A673 (cell line): ENCODE data around the gene BCL2L12. TPM values are rescaled to one million over a fixed set of nuclear protein-coding genes. Genes with fewer than 3 reads are reported as not detected.

Experiments
- BruUV-seq: library from RNA; stranded (reverse); fragments of 400-500 nt; replicated peaks from 2 replicates; lab custom pipeline; 2021; lab: Mats Ljungman, UMichigan
- CTCF ChIA-PET: fragments of 300-600 bp; sonication (Branson Sonifier 250); formaldehyde crosslinking; loops from one replicate; lab custom pipeline; 2022; ENCODE audit warnings: antibody characterized with exemption; lab: Charles Lee
- POLR2A ChIA-PET: fragments of 300-600 bp; sonication (Branson Sonifier 250); formaldehyde crosslinking; loops from one replicate; lab custom pipeline; 2022; ENCODE audit warnings: antibody characterized with exemption; ENCODE audit not compliant: low non-redundant PET; lab: Charles Lee
- DNase-seq: peaks from one replicate; pipeline ENCODE4 v3.0.0-alpha.2; 2015; ENCODE audit warnings: low spot score
- H3K27ac ChIP-seq: fragments of 200-600 bp; sonication (generic); 2 replicates; pipeline ENCODE4 v1.5.1; 2016; ENCODE audit warnings: mixed run types, low read depth, mild to moderate bottlenecking, mixed read lengths, antibody characterized with exemption, low read length; ENCODE audit not compliant: poor library complexity, severe bottlenecking
- H3K27me3 ChIP-seq: fragments of 200-600 bp; sonication (generic); replicated peaks from 2 replicates; pipeline ENCODE4 v1.6.1; 2017; ENCODE audit warnings: mixed run types, low read depth, mild to moderate bottlenecking, mixed read lengths, antibody characterized with exemption, low read length; ENCODE audit not compliant: insufficient read depth, poor library complexity
- H3K36me3 ChIP-seq: fragments of 200-600 bp; sonication (generic); 2 replicates; pipeline ENCODE4 v1.6.1; 2016; ENCODE audit warnings: mixed run types, mild to moderate bottlenecking, mixed read lengths, antibody characterized with exemption, low read length; ENCODE audit not compliant: insufficient read depth, poor library complexity, severe bottlenecking
- H3K4me1 ChIP-seq: fragments of 200-600 bp; sonication (generic); 2 replicates; pipeline ENCODE4 v1.6.1; 2017; ENCODE audit warnings: mixed run types, mild to moderate bottlenecking, mixed read lengths, antibody characterized with exemption, low read length; ENCODE audit not compliant: insufficient read depth, poor library complexity, severe bottlenecking
- H3K4me3 ChIP-seq: fragments of 200-600 bp; sonication (generic); 2 replicates; pipeline ENCODE4 v1.5.1; 2016; ENCODE audit warnings: low read depth, mixed run types, mild to moderate bottlenecking, mixed read lengths, low read length; ENCODE audit not compliant: poor library complexity, severe bottlenecking
- H3K9me3 ChIP-seq: fragments of 200-600 bp; sonication (generic); 2 replicates; pipeline ENCODE4 v1.6.1; 2016; ENCODE audit warnings: mixed run types, low read depth, mild to moderate bottlenecking, mixed read lengths, antibody characterized with exemption, low read length; ENCODE audit not compliant: poor library complexity, severe bottlenecking
- EZH2 ChIP-seq: fragments of 200-600 bp; sonication (generic); IDR thresholded peaks from 2 replicates; pipeline ENCODE4 v1.6.1; 2017; ENCODE audit warnings: borderline replicate concordance, low read depth, mild to moderate bottlenecking, mixed read lengths, antibody characterized with exemption, low read length; ENCODE audit not compliant: poor library complexity, severe bottlenecking
- intact Hi-C: fragments of 100-400 bp; cut with micrococcal nuclease; formaldehyde crosslinking; loops from one replicate; pipeline ENCODE4 v1.10.0; 2022; ENCODE audit not compliant: unreplicated experiment
- total RNA-seq: library from RNA; stranded (reverse); gene quantifications from 2 replicates; pipeline ENCODE4 v1.2.3, GENCODE V29; 2021
- TF ChIP-seq, protein P1 (sequence below): fragments of 300-800, 200-600 bp; sonication (generic); conservative IDR thresholded peaks from 2 replicates; pipeline ENCODE4 v1.5.1; 2017; ENCODE audit warnings: low read depth, mild to moderate bottlenecking, antibody characterized with exemption, low read length, moderate library complexity, mixed read lengths

Gene BCL2L12
- total RNA-seq, 1 experiment from 2014 or later = 99.1 TPM

DNA sequence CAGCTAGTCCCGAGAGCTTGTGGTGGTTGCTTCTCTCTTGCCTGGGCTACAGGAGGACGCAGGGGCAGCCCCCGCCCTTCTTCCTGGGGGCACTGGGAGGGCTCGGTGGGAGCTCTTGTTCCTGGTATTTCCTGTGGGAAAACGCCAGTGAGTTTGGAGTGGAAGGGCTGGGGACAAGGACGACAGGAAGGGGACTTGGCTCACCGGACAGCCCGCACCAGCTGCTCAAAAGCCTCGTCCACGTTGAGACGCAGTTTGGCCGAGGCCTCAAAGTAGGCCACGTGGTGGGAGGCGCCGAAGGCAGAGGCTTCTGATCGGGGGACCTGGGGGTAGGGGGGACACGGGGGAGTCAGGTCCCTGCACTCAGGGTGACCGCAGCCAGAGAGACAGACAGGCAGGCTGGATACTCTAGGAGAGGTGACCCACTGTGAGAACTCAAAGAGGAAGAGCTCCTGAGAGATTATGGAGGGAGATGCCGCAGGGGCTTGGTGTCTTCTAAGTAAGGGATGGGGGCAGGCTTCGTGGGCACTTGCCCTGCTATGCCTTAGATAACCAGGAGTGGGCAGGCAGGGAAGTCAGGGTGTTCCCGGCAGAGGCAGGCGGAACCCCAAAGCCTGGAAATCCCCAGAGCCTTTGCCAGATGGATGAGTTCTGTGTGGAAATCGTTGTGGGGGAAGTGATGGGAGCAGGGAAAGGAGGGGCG lies 30.1 kb upstream of the BCL2L12 start:
- Histone ChIP-seq H3K9me3 (no peaks in the 10 kb centered on the region), H3K4me3 (no peak overlapping the region), H3K4me1 (peaks cover 27% of the 10 kb centered on the region), H3K36me3 (peaks cover 3% of the 10 kb centered on the region), H3K27me3 (no peaks in the 10 kb centered on the region), H3K27ac (peak overlapping the region; percentile 59)
- peak; percentile 48 for DNase-seq
- BruUV-seq = TSS peak; percentile 16
- POLR2A ChIA-PET = interaction anchor here (0.6 kb wide), 1 partner anchor 274 kb away, joined by 8 read pairs; the partner anchor contains the start of gene TEAD2
- CTCF ChIA-PET = no interaction called here
- TF ChIP-seq, protein P1, sequence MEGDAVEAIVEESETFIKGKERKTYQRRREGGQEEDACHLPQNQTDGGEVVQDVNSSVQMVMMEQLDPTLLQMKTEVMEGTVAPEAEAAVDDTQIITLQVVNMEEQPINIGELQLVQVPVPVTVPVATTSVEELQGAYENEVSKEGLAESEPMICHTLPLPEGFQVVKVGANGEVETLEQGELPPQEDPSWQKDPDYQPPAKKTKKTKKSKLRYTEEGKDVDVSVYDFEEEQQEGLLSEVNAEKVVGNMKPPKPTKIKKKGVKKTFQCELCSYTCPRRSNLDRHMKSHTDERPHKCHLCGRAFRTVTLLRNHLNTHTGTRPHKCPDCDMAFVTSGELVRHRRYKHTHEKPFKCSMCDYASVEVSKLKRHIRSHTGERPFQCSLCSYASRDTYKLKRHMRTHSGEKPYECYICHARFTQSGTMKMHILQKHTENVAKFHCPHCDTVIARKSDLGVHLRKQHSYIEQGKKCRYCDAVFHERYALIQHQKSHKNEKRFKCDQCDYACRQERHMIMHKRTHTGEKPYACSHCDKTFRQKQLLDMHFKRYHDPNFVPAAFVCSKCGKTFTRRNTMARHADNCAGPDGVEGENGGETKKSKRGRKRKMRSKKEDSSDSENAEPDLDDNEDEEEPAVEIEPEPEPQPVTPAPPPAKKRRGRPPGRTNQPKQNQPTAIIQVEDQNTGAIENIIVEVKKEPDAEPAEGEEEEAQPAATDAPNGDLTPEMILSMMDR = 0 out of 2 replicates have a peak, but pooled peaks have one; percentile 10
- no peak for TF ChIP-seq EZH2
- intact Hi-C loops = no loop called here

DNA sequence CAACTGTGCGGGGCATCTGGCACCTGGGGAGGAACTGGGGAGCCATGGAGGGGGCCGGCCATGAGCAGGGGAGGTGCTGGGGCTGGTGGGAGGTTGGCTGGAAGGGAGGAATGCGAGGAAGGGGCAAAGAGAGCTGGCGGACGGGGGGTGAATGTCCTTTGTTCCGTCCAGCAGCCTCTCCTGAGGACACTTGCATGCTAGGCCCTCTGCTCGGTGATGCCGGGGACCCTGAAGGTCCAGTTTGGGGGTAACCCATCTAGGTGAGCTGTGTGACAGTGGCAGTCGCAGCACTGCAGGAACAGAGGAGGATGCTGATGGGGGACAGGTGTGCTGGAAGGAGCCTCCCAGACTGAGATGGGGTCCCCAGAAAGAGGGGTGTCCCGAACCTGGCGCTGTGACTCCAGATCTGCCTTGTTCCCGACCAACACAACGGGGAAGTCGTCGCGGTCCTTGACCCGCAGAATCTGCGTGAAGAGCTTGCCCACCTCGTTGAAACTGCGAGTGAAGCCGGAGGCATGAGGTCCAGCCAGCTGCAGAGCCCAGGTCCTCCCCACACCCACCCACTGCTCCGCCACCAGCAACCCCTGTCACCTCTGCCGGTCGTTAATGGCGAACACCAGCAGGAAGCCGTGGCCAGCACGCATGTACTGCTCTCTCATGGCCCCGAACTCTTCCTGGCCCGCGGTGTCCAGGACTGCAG lies 29.4 kb upstream of the BCL2L12 start:
- TF ChIP-seq EZH2 = no peak
- TF ChIP-seq, protein P1 = no peak
- Histone ChIP-seq H3K9me3 (no peaks in the 10 kb centered on the region), H3K36me3 (peaks cover 3% of the 10 kb centered on the region), H3K4me1 (peaks cover 27% of the 10 kb centered on the region), H3K4me3 (no peak overlapping the region), H3K27me3 (no peaks in the 10 kb centered on the region), H3K27ac (peak overlapping the region; percentile 59)
- ChIA-PET CTCF (no interaction called here), POLR2A (interaction anchor here (0.6 kb wide), 1 partner anchor 274 kb away, joined by 8 read pairs; the partner anchor contains the start of gene TEAD2)
- no TSS peak for BruUV-seq
- no peak for DNase-seq
- intact Hi-C loops = no loop called here

DNA sequence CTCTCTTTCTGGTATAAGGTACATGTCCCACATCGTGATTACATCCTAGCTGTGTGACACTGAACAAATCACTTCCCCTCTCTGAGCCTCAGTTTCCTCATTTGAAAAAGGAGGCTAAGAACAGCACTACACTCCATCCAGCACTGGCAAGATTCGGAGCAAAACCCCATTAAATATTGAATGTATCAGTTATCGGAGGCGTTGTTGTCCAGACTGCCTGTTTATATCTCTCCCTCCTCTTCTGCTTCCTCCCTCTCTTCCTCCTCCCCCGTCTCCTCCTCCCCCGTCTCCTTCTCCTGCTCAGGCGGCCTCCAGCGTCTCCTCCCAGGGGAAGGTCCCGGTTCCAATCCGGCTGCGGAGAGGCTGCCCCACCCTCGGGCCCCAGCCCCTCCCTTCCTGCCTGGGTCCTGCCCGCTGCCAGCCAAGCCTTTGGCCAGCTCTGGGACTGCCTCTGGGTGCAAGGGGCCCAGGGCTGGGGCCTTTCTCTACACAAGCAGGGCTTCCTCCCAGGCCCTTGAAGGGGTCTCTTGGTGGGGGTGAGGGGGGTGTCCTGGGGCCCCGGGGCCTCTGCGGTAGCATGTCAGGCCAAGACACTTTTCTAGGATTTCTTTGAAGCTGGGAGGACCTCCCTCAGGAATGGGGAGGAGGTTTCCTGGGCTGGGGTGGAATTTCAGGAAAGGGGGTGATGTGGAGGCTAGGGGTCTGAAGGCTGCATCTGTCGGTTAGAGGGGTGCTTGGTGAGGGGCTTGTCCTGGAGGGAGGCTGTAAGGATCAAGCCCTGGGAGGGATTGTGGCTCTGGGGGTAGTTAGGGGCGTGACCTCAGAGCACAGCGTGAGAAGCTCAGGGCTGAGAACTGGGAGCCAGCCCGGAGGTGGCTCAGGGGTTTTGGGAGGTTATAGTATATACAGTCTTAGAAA lies 27.7 kb upstream of the BCL2L12 start:
- ChIA-PET CTCF (interaction anchor here (0.7 kb wide), 1 partner anchor 45 kb away, joined by 3 read pairs; no protein-coding TSS in a partner anchor), POLR2A (no interaction called here)
- intact Hi-C loops = no loop called here
- Histone ChIP-seq H3K4me3 (peak overlapping the region; percentile 30), H3K27me3 (no peaks in the 10 kb centered on the region), H3K4me1 (peaks cover 34% of the 10 kb centered on the region), H3K9me3 (no peaks in the 10 kb centered on the region), H3K27ac (peak overlapping the region; percentile 70), H3K36me3 (peaks cover 3% of the 10 kb centered on the region)
- no TSS peak for BruUV-seq
- TF ChIP-seq, protein P1 = no peak
- TF ChIP-seq EZH2 = no peak
- DNase-seq = peak; percentile 81
